NCI-H2196 treated with DMSO at 0.1 percent for 48 hours (cell line): ENCODE data around the gene MRPL54.
"Not testable (repeated sequence)": the region's sequence is repeated elsewhere in the genome, so short reads cannot be mapped to it uniquely, and the experiment has no call there.

Experiments
- DNase-seq: peaks from one replicate; lab custom pipeline; 2025; ENCODE audit not compliant: unreplicated experiment; lab: John Stamatoyannopoulos, UW

Gene MRPL54

GRCh38 chr19:3740431-3740830 lies 22.1 kb upstream of the MRPL54 start:
- DNase-seq: no peak

DNA sequence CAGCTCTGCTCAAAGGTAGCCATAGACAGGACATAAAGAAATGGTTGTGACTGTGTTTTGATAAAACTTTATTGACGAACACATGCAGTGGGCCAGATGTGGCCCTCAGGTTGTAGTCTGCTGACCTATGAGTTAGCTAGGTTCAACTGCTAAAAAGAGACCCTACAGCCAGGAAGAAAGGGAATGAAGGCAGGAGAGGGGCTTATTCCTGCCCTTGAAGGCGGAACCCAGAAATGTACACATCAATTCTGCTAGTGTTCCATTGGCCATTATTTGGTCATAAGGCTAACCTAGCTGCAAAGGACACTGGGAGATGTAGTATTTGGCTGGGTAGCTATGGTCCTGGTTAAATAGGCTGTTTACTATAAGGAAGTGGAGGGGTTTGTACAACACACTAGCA lies 19.0 kb upstream of the MRPL54 start:
- no peak for DNase-seq

- no peak for DNase-seq
Observed at GRCh38 chr19:3745363-3746045, 17.0 kb upstream of the MRPL54 start.

GRCh38 chr19:3746371-3747056 lies 16.0 kb upstream of the MRPL54 start:
- DNase-seq: no peak

DNA sequence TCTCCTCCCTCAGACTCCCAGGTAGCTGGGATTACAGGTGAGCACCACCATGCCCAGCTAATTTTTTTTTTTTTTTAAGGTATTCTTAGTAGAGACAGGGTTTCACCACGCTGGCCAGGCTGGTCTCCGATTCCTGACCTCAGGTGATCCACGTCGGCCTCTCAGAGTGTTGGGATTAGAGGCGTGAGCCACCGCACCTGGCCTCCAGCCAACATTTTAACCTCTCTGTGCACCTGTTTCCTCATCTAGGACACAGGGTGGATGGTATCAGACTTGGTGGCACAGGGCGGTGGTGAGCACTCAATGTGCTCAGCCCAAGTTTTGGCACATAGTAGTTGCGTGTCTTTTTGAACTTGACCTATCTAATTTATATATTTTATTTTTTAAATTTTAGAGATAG lies 13.5 kb upstream of the MRPL54 start:
- DNase-seq: no peak

- DNase-seq: no peak
Observed at GRCh38 chr19:3750211-3750610, 12.3 kb upstream of the MRPL54 start.

GRCh38 chr19:3751236-3751635 lies 11.2 kb upstream of the MRPL54 start:
- DNase-seq: no peak

DNA sequence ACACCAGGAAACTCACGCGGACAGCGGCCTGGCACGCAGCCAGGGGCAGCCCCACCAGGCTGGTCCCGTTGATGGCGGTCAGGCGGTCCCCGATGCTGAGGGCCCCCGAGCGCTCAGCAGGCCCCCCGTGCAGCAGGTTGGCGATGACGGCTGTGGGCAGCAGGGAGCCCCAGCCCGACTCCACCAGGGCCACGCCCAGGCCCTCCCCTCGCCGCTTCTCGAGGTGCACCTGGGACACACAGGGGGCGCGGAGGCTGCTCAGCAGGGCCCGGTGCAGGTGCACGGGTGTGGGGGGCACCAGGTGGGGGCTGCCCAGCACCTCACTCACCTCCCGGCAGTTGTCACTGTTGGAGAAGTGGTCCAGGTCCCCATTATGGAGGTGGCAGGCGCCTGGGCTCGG lies 10.0 kb upstream of the MRPL54 start:
- no peak for DNase-seq

GRCh38 chr19:3753631-3754410 lies 8.7 kb upstream of the MRPL54 start:
- no peak for DNase-seq

GRCh38 chr19:3757705-3758104 lies 4.8 kb upstream of the MRPL54 start:
- not testable (repeated sequence) for DNase-seq

DNA sequence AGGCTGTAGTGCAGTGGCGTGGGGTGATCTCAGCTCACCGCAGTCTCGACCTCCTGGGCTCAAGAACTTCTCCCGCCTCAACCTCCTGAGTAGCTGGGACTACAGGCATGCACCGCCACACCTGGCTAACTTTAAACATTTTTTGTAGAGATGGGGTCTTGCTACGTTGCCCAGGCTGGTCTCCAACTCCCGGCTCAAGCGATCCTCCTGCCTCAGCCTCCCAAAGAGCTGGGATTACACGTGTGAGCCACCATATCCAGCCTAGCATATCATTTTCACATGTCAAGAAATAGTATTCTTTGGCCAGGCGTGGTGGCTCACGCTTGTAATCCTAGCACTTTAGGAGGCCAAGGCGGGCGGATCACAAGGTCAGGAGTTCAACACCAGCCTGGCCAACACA lies 4.2 kb upstream of the MRPL54 start:
- not testable (repeated sequence) for DNase-seq

GRCh38 chr19:3759482-3760254 lies 2.8 kb upstream of the MRPL54 start:
- no peak for DNase-seq

GRCh38 chr19:3760871-3761361 lies 1.6 kb upstream of the MRPL54 start:
- no peak for DNase-seq

- peak; percentile 74 for DNase-seq
Observed at GRCh38 chr19:3761382-3762129, 926 bp upstream of the MRPL54 start, which contains the start of gene APBA3. APBA3 (minus strand) TSS chr19:3761692; CDS start chr19:3760264, 1,428 bp downstream.

DNA sequence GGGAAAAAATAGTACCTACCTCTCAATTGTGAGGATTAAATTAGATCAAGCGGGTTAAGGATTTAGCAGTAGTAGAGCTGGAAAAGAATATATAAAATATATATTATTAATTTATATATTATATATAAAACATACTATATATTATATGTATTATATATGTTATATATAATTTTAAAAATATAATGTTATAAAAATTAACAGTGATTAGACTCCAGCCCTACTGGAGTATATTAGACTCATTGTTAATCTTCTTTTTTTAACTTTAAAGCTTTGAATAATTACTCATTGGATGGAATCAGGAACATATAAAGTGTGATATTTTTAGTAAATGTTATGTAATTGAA lies 380 bp upstream of the MRPL54 start:
- no peak for DNase-seq

DNA sequence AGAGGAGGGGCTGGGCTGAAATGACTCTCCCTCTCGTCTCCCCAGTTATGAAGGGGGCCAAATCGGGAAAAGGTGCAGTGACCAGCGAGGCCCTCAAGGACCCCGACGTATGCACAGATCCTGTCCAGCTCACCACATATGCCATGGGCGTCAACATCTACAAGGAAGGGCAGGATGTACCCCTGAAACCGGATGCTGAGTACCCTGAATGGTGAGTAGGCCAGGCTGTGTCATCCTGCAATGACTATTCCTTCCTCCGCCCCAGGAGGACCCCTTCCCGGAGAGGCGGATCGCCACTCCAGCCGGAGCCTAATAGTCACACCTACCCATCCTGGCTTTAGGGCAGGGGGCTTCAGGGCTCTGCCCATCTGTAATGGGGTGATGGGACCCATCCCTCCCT lies 2.6 kb downstream of the MRPL54 start:
- DNase-seq: no peak

DNA sequence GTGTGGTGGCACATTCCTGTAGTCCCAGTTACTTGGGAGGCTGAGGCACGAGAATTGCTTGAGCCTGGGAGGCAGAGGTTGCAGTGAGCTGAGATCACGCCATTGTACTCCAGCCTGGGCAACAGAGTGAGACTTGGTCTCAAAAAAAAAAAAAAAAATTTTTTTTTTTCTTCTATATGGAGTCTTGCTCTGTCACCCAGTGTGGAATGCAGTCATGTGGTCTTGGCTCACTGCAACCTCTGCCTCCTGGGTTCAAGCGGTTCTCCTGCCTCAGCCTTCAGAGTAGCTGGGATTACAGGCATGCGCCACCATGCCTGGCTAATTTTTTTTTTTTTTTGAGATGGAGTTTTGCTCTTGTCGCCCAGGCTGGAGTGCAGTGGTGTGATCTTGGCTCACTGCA lies 3.3 kb downstream of the MRPL54 start:
- not testable (repeated sequence) for DNase-seq

GRCh38 chr19:3766520-3766919 lies 4.0 kb downstream of the MRPL54 start:
- DNase-seq: no peak

DNA sequence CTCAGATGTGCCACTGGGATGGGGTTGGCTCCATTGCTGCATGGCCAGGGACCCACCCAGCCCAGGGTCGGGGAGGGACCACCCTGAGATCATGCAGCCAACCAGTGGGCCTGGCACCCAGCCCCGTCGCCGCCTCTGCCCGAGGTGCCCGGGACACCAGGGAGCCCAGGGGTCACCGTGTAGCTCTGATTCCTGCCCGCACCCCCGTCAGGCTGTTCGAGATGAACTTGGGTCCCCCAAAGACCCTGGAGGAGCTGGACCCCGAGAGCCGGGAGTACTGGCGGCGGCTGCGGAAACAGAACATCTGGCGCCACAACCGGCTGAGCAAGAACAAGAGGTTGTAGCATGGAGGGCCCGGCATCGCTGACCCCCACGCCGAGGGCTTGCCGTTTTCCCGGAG lies 4.6 kb downstream of the MRPL54 start:
- no peak for DNase-seq

DNA sequence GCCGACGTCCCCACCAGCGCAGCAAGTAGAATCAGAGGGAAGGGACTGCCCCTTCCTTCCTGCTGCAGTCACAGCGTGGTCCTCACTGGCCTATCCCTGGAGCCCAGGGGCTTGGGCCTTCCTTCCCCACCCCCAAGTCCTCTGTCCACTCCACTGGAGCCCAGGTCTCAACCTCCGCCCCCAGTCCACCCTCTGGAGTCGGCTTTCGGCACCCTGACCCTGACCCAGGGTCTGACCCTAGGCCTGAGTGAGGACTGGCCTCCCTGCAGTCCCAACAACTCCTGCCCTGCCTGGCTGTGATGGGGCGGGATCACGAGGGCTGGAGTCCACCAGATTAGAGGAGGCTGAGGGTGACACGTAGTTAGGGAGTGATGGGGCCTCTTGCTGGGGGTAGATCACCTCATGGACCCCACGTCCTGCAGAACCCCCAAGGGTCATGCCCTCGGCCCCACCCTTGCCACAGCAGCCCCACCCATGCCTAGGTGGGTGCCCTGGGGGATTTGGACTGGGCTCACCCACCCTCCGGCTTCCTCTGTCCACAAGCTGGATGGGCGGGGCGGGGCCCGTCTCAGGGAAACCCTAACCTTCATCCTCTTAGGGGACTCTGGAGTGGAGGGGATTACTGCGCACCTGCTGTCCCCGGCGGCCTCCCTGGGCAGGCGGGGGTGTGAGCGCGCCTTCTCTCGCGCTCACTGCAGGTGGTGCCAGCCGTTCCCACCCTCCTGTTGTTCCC lies 5.7 kb downstream of the MRPL54 start:
- no peak for DNase-seq
